Adipose tissue (tissue), 3 donors: Measurements from ENCODE around the gene PCSK5. TPM values are rescaled to one million over a fixed set of nuclear protein-coding genes. Genes with fewer than 3 reads are reported as not detected.
"Not testable (repeated sequence)": the region's sequence is repeated elsewhere in the genome, so short reads cannot be mapped to it uniquely, and the experiment has no call there.

Source experiments
- H3K27ac ChIP-seq: one replicate; pipeline ENCODE4 v1.5.1; 2013; ENCODE audit warnings: low read depth, low read length
- WGBS, 3 donors: extraction: QIAGEN DNeasy Blood & Tissue Kit; methylation state at CpG; one replicate each; pipeline ENCODE4 v1.1.7; 2013; 5-methylcytosine and 5-hydroxymethylcytosine counted together
- polyA plus RNA-seq, 3 donors: library from polyadenylated mRNA; stranded (reverse); fragments of 200-250 nt; gene quantifications; one replicate each; pipeline ENCODE4 v1.2.3, GENCODE V29; 2013
- donor health status: healthy with polysubstance abuse.
- donor health status: Bipolar disorder and iron deficiency.
- donor health status: healthy.

The PCSK5 gene
- polyA plus RNA-seq, 3 donors = 2.1 to 12.5 (median 8.8) TPM

DNA sequence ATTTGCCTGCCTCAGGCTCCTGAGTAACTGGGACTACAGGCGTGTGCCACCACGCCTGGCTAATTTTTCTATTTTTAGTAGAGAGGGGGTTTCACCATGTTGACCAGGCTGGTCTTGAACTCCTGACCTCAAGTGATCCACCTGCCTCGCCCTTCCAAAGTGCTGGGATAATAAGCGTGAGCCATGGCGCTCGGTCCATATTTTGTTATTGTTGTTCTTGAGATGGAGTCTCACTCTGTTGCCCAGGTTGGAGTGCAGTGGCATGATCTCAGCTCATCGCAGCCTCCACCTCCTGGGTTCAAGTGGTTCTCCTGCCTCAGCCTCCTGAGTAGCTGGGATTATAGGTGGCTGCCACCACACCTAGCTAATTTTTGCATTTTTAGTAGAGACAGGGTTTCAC is 433.6 kb downstream of the PCSK5 start:
- not testable (repeated sequence) for H3K27ac ChIP-seq
- WGBS, 3 donors = 91 to 98% (median 97%) methylated on average over 7 of the region's 7 CpGs

DNA sequence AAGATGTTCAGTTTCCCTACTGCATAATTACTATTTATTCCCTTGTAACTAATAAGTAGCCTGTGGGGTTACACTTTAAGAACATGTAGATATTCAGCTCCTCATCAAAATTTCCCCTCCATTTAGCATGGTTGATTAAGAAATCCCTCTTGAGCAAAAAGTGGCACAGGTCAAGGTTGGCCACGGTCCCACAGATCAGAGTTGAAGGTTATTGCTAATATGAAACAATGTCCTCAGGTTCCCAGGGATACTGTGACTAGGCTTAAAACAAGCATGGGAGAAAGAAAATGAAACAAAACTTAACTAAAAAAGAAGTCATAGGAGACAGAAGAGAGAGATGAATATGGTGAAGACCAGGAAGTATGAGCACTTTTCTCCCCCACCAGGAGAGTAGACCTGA is 439.6 kb downstream of the PCSK5 start:
- no peak overlapping the region for H3K27ac ChIP-seq
- 63 to 82% (median 75%) methylated on average over 1 of the region's 1 CpG for WGBS, 3 donors

GRCh38 chr9:76333388-76333787 is 442.9 kb downstream of the PCSK5 start:
- 57 to 70% (median 58%) methylated on average over 3 of the region's 3 CpGs for WGBS, 3 donors
- no peak overlapping the region for H3K27ac ChIP-seq

DNA sequence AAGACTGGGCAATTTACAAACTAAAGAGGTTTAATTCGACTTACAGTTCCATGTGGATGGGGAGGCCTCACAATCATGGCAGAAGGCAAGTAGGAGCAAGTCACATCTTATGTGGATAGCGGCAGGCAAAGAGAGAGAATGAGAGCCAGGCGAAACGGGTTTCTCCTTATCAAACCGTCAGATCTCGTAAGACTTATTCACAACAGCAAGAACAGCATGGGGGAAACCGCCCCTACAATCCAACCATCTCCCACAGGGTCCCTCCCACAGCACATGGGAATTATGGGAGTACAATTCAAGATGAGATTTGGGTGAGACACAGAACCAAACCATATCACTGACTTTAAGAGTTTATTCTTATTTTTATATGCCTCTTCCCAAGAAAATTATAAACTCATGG is 443.5 kb downstream of the PCSK5 start:
- WGBS, 3 donors = 77 to 86% (median 82%) methylated on average over 7 of the region's 7 CpGs
- H3K27ac ChIP-seq = no peak overlapping the region

GRCh38 chr9:76336027-76336426 is 445.6 kb downstream of the PCSK5 start:
- WGBS, 3 donors = 95 to 100% (median 97%) methylated on average over 1 of the region's 1 CpG
- no peak overlapping the region for H3K27ac ChIP-seq

DNA sequence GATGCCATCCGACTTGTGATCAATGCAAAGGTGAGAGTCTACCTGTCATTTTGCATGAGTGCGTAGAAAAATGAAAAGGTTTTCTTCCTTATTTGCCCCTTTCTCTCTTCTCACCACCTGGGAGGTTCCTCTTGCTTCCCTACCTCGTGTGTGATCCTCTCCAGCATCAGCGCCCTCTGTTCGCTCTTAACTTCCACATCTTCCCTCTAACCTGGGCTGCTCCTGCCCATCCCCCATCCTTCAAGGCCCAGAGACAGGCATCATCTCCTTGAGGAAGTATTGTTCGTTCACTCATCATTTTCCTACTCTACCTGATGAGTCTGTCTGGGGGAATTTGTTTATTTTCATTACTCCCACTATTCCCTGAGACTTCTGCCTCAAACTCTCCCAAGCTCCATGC is 447.9 kb downstream of the PCSK5 start:
- 80 to 83% (median 83%) methylated on average over 6 of the region's 6 CpGs for WGBS, 3 donors
- no peak overlapping the region for H3K27ac ChIP-seq

- no peak overlapping the region for H3K27ac ChIP-seq
- WGBS, 3 donors = 92 to 100% (median 97%) methylated on average over 1 of the region's 1 CpG
Observed at GRCh38 chr9:76341616-76342015, 451.1 kb downstream of the PCSK5 start.

- no peak overlapping the region for H3K27ac ChIP-seq
- 68 to 82% (median 78%) methylated on average over 1 of the region's 1 CpG for WGBS, 3 donors
Observed at GRCh38 chr9:76342201-76342600, 451.7 kb downstream of the PCSK5 start.

DNA sequence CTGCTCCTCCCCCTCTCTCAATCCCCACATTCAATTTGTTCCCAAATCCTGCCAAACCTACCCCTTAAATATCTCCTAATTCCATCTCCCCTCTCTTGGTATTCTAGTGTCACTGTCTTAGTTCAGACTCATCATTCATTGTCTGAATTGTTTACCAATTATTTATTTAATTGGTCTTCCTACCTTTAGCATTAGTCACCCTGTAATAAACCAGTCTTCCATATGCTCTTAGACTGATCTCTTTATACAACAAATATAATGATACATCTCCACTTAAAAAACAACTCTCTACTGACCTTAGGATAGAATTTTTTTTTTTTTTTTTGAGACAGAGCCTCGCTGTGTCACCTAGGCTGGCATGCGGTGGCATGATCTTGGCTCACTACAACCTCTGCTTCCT is 452.4 kb downstream of the PCSK5 start:
- H3K27ac ChIP-seq = no peak overlapping the region
- WGBS, 3 donors = 94 to 100% (median 95%) methylated on average over 2 of the region's 2 CpGs

DNA sequence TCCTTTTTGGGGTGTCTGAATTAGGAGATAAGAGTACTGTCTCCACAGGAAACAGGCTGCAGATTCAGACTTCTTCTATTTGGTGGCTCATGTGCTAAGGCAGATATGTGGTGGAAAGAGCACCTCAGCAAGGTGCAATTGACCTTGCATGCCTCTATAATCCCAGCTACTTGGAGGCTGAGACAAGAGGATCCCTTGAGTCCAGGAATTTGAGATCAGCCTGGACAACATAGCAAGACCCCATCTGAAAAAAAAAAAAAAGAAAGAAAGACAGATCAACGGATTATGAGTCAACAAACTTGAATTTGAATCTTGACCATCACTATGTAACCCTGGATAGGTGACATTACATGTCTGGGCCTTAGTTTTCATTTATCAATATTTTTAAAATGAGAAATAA is 459.4 kb downstream of the PCSK5 start:
- 67 to 98% (median 77%) methylated on average over 1 of the region's 1 CpG for whole genome bisulfite sequencing, 3 donors
- H3K27ac ChIP-seq = no peak overlapping the region

- H3K27ac ChIP-seq = no peak overlapping the region
- WGBS, 3 donors = 56 to 67% (median 64%) methylated on average over 3 of the region's 3 CpGs
Observed at GRCh38 chr9:76351006-76351405, 460.5 kb downstream of the PCSK5 start.

DNA sequence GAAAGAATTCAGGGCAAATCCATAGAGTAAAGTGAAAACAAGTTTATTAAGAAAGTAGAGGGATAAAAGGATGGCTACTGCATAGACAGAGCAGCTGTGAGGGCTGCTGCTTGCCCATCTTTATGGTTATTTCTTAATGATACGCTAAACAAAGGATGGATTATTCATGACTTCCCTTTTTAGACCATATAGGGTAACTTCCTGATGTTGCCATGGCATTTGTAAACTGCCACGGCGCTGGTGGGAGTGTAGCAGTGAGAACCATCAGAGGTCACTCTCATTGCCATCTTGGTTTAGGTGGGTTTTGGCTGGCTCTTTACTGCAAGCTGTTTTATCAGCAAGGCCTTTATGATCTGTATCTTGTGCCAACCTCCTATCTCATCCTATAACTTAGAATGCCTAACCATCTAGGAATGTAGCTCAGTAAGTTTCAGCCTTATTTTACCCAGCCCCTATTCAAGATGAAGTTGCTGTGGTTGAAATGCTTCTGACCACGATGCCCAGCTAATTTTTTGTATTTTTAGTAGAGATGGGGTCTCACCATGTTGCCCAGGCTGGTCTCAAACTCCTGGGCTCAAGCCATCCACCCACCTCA is 461.6 kb downstream of the PCSK5 start:
- WGBS, 3 donors = 53 to 84% (median 62%) methylated on average over 4 of the region's 4 CpGs
- no peak overlapping the region for H3K27ac ChIP-seq

DNA sequence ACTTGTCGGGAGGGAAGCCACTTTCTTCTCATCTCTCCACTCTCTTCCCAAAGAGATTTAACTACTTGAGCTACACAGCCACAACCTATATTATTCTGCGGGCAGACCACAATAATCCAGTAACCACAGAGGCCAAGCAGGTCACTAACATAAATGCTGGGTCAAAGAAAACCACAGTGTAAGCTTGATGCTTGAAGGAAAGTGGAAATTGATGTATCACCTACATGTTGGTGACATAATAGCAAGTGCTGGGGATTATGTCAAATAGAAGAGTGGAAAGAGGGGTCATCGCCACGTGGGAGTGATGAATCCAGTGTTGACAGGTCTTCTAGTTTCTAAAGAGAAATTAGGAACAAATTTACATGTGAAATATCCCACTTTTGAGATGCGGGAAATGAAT is 462.8 kb downstream of the PCSK5 start:
- H3K27ac ChIP-seq = no peak overlapping the region
- 79 to 82% (median 79%) methylated on average over 5 of the region's 5 CpGs for WGBS, 3 donors

DNA sequence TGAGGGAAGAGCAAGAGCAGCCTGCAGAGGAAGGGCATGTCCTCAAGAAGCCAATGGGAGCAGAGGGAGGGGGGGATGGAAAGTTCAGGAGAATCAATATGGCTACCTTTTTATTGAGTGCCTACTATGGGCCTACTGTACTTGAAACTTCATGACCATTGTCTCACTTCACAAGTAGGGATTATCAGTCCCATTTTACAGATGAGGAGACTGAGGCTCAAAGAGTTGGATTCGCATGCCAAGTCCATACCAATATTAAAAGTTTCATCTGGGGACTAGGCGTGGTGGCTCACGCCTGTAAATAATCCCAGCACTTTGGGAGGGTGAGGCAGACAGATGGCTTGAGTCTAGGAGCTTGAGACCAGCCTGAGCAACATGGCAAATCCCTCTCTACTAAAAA is 463.7 kb downstream of the PCSK5 start:
- H3K27ac ChIP-seq = no peak overlapping the region
- WGBS, 3 donors = 84 to 98% (median 96%) methylated on average over 3 of the region's 3 CpGs

DNA sequence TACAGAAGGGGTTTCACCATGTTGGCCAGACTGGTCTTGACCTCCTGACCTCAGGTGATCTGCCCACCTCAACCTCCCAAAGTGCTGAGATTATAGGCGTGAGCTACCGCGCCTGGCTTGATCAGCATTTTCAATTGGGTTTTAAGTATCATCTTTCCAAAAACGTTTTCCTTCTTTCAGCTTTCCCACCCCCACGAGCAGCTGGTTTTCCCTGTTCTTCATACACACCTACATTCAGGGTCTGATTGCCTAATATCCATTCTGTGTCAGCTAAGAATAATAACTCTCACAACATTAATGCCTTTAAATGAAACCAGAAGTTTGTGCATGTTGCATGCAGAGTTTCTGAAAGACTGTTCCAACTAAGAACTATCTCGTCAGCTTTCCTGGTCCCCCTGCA is 465.4 kb downstream of the PCSK5 start:
- WGBS, 3 donors = 77 to 86% (median 84%) methylated on average over 6 of the region's 6 CpGs
- H3K27ac ChIP-seq = no peak overlapping the region

- no peak overlapping the region for H3K27ac ChIP-seq
- 49 to 76% (median 62%) methylated on average over 1 of the region's 1 CpG for WGBS, 3 donors
Observed at GRCh38 chr9:76357555-76357954, 467.1 kb downstream of the PCSK5 start.

DNA sequence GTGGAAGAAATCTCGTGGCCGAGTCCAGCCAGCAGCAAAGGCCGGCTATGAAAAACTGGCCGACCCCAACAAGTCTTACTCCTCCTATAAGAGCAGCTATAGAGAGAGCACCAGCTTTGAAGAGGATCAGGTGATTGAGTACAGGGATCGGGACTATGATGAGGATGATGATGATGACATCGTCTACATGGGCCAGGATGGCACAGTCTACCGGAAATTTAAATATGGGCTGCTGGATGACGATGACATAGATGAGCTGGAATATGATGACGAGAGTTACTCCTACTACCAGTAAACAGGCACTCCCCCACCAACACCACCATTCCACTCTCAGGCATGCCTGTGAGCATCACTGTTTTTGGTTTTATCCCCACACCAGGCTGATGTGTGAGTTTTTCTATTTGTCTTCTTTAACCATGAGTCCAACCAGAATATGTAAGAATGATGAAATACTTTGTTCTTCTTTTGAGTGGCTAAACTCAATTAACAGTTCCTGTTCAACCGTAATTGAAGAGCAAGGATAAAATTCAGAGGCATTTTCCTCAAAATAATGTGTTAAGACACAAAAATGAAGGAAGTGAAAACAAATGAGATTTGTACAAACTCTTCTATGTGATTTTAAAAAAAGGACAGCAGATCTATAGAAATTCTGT is 468.3 kb downstream of the PCSK5 start:
- H3K27ac ChIP-seq = no peak overlapping the region
- WGBS, 3 donors = 90 to 97% (median 90%) methylated on average over 10 of the region's 10 CpGs

DNA sequence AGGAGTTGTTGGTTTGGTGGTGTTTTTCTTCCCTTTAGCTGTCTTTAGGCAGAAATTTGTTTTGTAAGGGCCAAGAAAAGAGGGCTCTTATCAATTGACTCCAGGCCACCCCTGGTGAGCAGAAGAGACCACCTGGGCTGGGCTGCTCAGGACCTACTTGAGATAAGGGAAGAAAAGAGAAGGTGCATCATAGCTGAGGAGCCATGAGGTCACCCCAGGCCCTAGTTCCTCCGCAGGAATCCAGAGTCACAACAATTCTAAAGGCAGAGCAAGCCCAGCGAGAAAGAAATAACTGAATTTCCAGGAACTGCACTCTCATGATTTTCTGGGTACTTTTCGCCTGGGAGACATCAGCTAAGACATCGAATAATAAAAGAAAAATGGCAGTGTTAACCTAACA is 468.9 kb downstream of the PCSK5 start:
- 83 to 94% (median 88%) methylated on average over 4 of the region's 4 CpGs for WGBS, 3 donors
- no peak overlapping the region for H3K27ac ChIP-seq

DNA sequence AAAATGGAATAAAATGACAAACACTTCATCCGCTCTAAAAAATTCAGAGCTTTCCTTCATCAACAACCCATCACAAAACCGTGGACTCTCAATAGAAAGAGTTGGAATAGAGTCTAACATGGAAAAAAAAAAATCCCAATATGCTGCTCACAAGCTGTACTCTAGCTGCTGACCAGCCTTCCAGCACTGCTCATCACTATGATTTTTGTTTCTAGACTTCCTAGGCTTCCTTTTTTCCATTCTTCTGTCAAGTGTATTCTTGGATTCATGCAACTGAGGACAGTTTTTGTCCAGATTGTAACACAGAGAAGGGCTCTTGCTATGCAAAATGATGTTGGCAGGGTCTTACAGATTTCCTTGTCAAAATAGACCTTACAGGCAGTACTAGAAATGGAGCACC is 469.3 kb downstream of the PCSK5 start:
- no peak overlapping the region for H3K27ac ChIP-seq
- 82 to 97% (median 91%) methylated on average over 2 of the region's 2 CpGs for whole genome bisulfite sequencing, 3 donors

DNA sequence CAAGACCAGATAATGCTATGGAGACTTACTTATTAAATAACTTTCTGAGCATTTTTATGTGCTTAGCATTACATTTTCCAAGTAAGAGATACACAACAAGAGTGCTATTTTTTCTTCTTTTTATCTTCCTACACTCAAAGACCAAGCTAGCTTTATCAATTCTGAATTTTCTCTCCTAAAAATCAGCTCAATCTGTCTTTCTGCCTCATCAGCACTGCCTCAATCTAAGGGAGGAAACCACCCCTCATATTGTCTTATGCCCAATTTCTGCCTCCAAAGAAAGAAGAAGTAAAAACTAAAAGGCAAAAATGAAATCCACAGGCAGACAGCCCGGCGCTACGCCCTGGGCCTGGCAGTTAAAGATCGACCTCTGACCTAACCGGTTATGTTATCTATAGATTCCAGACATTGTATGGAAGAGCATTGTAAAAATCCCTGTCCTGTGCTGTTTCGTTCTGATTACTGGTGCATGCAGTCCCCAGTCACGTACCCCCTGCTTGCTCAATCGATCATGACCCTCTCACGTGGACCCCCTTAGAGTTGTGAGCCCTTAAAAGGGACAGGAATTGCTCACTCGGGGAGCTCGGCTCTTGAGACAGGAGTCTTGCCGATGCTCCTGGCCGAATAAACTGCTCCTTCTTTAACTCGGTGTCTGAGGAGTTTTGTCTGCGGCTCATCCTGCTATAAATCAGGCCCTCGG is 472.0 kb downstream of the PCSK5 start:
- not testable (repeated sequence) for H3K27ac ChIP-seq
- 65 to 84% (median 75%) methylated on average over 16 of the region's 16 CpGs for WGBS, 3 donors
